GM12878 (cell line): ENCODE results near the gene DYNC1I1. TPM values are rescaled to one million over a fixed set of nuclear protein-coding genes. Genes with fewer than 3 reads are reported as not detected.

Experiments
- ATAC-seq: fragments of 200-7000 bp; cut with Tn5 transposase; 3 replicates; pipeline ENCODE4 v1.9.1; 2020; ENCODE audit warnings: mild to moderate bottlenecking, moderate library complexity
- BruUV-seq: library from RNA; stranded (reverse); fragments of 400-500 nt; replicated peaks from 2 replicates; lab custom pipeline; 2021; lab: Mats Ljungman, UMichigan
- CTCF ChIA-PET: fragments of 300-600 bp; sonication (Branson Sonifier 250); formaldehyde crosslinking; extraction: SDS; loops from one replicate; lab custom pipeline; 2021; ENCODE audit warnings: inconsistent platforms; lab: Yijun Ruan, JAX
- POLR2A ChIA-PET: fragments of 350-600 bp; formaldehyde crosslinking; extraction: SDS; loops from one replicate; lab custom pipeline; 2021; ENCODE audit warnings: inconsistent platforms; lab: Charles Lee
- RAD21 ChIA-PET: fragments of 300-600 bp; sonication (Branson Sonifier 250); formaldehyde crosslinking; loops from one replicate; lab custom pipeline; 2023; ENCODE audit warnings: antibody characterized with exemption; ENCODE audit not compliant: unreplicated experiment; lab: Charles Lee
- SMC1A ChIA-PET: fragments of 300-600 bp; sonication (Branson Sonifier 250); formaldehyde crosslinking; loops from one replicate; lab custom pipeline; 2023; ENCODE audit not compliant: unreplicated experiment, uncharacterized antibody; lab: Charles Lee
- DNase-seq: peaks from one replicate; pipeline ENCODE4 v3.0.0-alpha.2; 2011; ENCODE audit warnings: low read depth, low spot score
- FAIRE-seq: peaks from 3 replicates; lab custom pipeline; 2011; peaks lifted over from hg19 to GRCh38; lab: Jason Lieb, UNC
- H2AFZ ChIP-seq: 2 replicates; pipeline ENCODE4 v1.6.0; 2011; ENCODE audit warnings: low read depth, low read length, control low read depth; ENCODE audit not compliant: control insufficient read depth
- H3K27ac ChIP-seq: 2 replicates; pipeline ENCODE4 v1.5.1; 2011; ENCODE audit warnings: control low read depth; ENCODE audit not compliant: control insufficient read depth, insufficient read depth
- H3K27me3 ChIP-seq, 2 experiments: replicated peaks in 1 of 2; 2 replicates each; pipeline versions ENCODE4 v1.6.0 to v1.6.1; 2011; ENCODE audit warnings: low read length in 1 of 2; ENCODE audit not compliant: control insufficient read depth in 2 of 2, insufficient read depth in 2 of 2
- H3K36me3 ChIP-seq, 2 experiments: 2 replicates each; pipeline ENCODE4 v1.5.1; 2011; ENCODE audit warnings: low read length in 1 of 2; ENCODE audit not compliant: control insufficient read depth in 2 of 2, insufficient read depth in 2 of 2
- H3K4me1 ChIP-seq: 2 replicates; pipeline ENCODE4 v1.6.1; 2011; ENCODE audit warnings: mild to moderate bottlenecking, low read length, moderate library complexity, mixed read lengths; ENCODE audit not compliant: control insufficient read depth, insufficient read depth
- H3K4me2 ChIP-seq: 2 replicates; pipeline ENCODE4 v1.6.0; 2011; ENCODE audit warnings: control low read depth; ENCODE audit not compliant: control insufficient read depth, insufficient read depth
- H3K4me3 ChIP-seq: fragments of 200-600 bp; sonication (generic); 2 replicates; pipeline ENCODE4 v1.5.1; 2016
- H3K79me2 ChIP-seq: 2 replicates; pipeline ENCODE4 v1.6.0; 2011; ENCODE audit warnings: low read length; ENCODE audit not compliant: control insufficient read depth, insufficient read depth
- H3K9ac ChIP-seq: 2 replicates; pipeline ENCODE4 v1.8.0; 2011; ENCODE audit warnings: low read length, control low read depth, mixed read lengths; ENCODE audit not compliant: control insufficient read depth, insufficient read depth
- H3K9me3 ChIP-seq: replicated peaks from 3 replicates; pipeline ENCODE4 v1.5.1; 2011; ENCODE audit warnings: mild to moderate bottlenecking, low read length; ENCODE audit not compliant: control insufficient read depth, insufficient read depth
- H4K20me1 ChIP-seq: 2 replicates; pipeline ENCODE4 v1.6.0; 2011; ENCODE audit not compliant: control insufficient read depth, insufficient read depth
- CHD4 ChIP-seq: fragments of 200-600 bp; sonication (generic); IDR thresholded peaks from 2 replicates; pipeline ENCODE4 v1.6.1; 2016; ENCODE audit warnings: mild to moderate bottlenecking
- CREM ChIP-seq: IDR thresholded peaks from 2 replicates; pipeline ENCODE4 v1.6.1; 2014; ENCODE audit warnings: antibody characterized with exemption, low read depth
- FOS ChIP-seq: IDR thresholded peaks from 3 replicates; pipeline ENCODE4 v1.6.1; 2011; ENCODE audit warnings: borderline replicate concordance; ENCODE audit not compliant: insufficient read length; ENCODE audit errors: extremely low read depth
- IKZF2 ChIP-seq, 2 experiments: fragments of 450-650 bp; IDR thresholded peaks; 2 replicates each; pipeline ENCODE4 v1.6.1; 2017; ENCODE audit warnings: mild to moderate bottlenecking in 2 of 2, moderate library complexity in 2 of 2
- KLF5 ChIP-seq: fragments of 450-650 bp; IDR thresholded peaks from 2 replicates; pipeline ENCODE4 v1.6.1; 2014; ENCODE audit warnings: mild to moderate bottlenecking; ENCODE audit not compliant: partially characterized antibody
- MEF2A ChIP-seq: IDR thresholded peaks from 2 replicates; pipeline ENCODE4 v1.6.1; 2011; ENCODE audit warnings: low read depth, mild to moderate bottlenecking, low read length, moderate library complexity; ENCODE audit not compliant: insufficient read depth
- MTA2 ChIP-seq: fragments of 450-650 bp; IDR thresholded peaks from 2 replicates; pipeline ENCODE4 v1.6.1; 2016; ENCODE audit warnings: low read depth, mild to moderate bottlenecking, moderate library complexity
- NBN ChIP-seq: fragments of 450-650 bp; IDR thresholded peaks from 2 replicates; pipeline ENCODE4 v1.6.1; 2016
- NR2C1 ChIP-seq: fragments of 450-650 bp; IDR thresholded peaks from 2 replicates; pipeline ENCODE4 v1.6.1; 2017; ENCODE audit warnings: antibody characterized with exemption, mild to moderate bottlenecking, moderate library complexity
- NR2C2 ChIP-seq: IDR thresholded peaks from 2 replicates; pipeline ENCODE4 v1.6.1; 2011; ENCODE audit warnings: borderline replicate concordance, low read depth; ENCODE audit not compliant: control insufficient read depth, insufficient read length
- POU2F2 ChIP-seq: IDR thresholded peaks from 3 replicates; pipeline ENCODE4 v1.6.1; 2011; ENCODE audit warnings: low read depth, mild to moderate bottlenecking, low read length, borderline replicate concordance
- RUNX3 ChIP-seq: IDR thresholded peaks from 2 replicates; pipeline ENCODE4 v1.6.1; 2012; ENCODE audit warnings: low read length, inconsistent platforms
- SREBF1 ChIP-seq: IDR thresholded peaks from 2 replicates; pipeline ENCODE4 v1.6.1; 2012; ENCODE audit warnings: mild to moderate bottlenecking, low read length
- WRNIP1 ChIP-seq: IDR thresholded peaks from 2 replicates; pipeline ENCODE4 v1.6.1; 2011; ENCODE audit warnings: low read depth, low read length, improper control_type of control experiment, borderline replicate concordance
- ZNF217 ChIP-seq: fragments of 450-650 bp; IDR thresholded peaks from 2 replicates; pipeline ENCODE4 v1.6.1; 2017; ENCODE audit warnings: antibody characterized with exemption, mild to moderate bottlenecking
- ZNF274 ChIP-seq: IDR thresholded peaks from one replicate; pipeline ENCODE4 v1.8.0; 2011; ENCODE audit not compliant: insufficient read length, insufficient read depth
- ZNF384 ChIP-seq: IDR thresholded peaks from 2 replicates; pipeline ENCODE4 v1.6.1; 2012; ENCODE audit warnings: low read depth, mild to moderate bottlenecking, low read length, improper control_type of control experiment, borderline replicate concordance
- WGBS: methylation state at CpG from one replicate; pipeline ENCODE4 v1.1.6; 2016; ENCODE audit warnings: low lambda C conversion rate; ENCODE audit not compliant: insufficient replicate concordance, insufficient coverage; ENCODE audit errors: missing lambda C conversion rate; 5-methylcytosine and 5-hydroxymethylcytosine counted together
- in situ Hi-C: fragments of 300-500 bp; cut with MboI; formaldehyde crosslinking; loops from 9 replicates; pipeline ENCODE4 v1.14.3; 2018; ENCODE audit warnings: mixed read lengths
- intact Hi-C: fragments of 100-400 bp; cut with micrococcal nuclease; formaldehyde crosslinking; loops from one replicate; pipeline ENCODE4 v1.14.2; 2022; ENCODE audit not compliant: unreplicated experiment
- polyA plus RNA-seq, 11 experiments: library from polyadenylated mRNA; depleted of rRNA in 4 of 11; unstranded in 6 of 11; stranded (reverse) in 5 of 11; fragments of >200 nt; fragmentation: Nextera tagmentation in 4 of 11; fragmentation: Illumina TruSeq in 1 of 11; extraction: Ambion mirVana in 4 of 11; extraction: Trizol in 1 of 11; gene quantifications; 1 replicate in 1 of 11; 2 replicates in 10 of 11; pipeline versions ENCODE4 v1.2.1 to v1.2.3, GENCODE V29; 2011 to 2016; ENCODE audit warnings: inconsistent platforms in 2 of 11, missing spikeins in 2 of 11, low read depth in 1 of 11
- total RNA-seq, 4 experiments: library from RNA; depleted of rRNA in 3 of 4; stranded (reverse); fragments of >200 nt in 3 of 4; fragmentation: Illumina TruSeq in 1 of 4; extraction: Trizol in 1 of 4; gene quantifications; 2 replicates each; pipeline versions ENCODE4 v1.2.1 to v1.2.3, GENCODE V29; 2013 to 2021
- TF ChIP-seq, protein P1 (sequence below): IDR thresholded peaks from 2 replicates; pipeline ENCODE4 v1.6.1; 2012; ENCODE audit warnings: low read length, inconsistent platforms
- TF ChIP-seq, protein P2 (sequence below): fragments of 450-650 bp; IDR thresholded peaks from 2 replicates; pipeline ENCODE4 v1.6.1; 2017; ENCODE audit warnings: borderline replicate concordance
- TF ChIP-seq, protein P3 (sequence below): IDR thresholded peaks from 2 replicates; pipeline ENCODE4 v1.6.1; 2011; ENCODE audit warnings: low read depth, mild to moderate bottlenecking, low read length, moderate library complexity, borderline replicate concordance; ENCODE audit errors: extremely low read depth

The DYNC1I1 gene
- total and polyA plus RNA-seq, 10 of the 15 experiments (the other 5 are each of a cell fraction or from before 2014, with no cell fraction given) = 0.05 to 0.91 (median 0.14) TPM; not detected in 3

DNA sequence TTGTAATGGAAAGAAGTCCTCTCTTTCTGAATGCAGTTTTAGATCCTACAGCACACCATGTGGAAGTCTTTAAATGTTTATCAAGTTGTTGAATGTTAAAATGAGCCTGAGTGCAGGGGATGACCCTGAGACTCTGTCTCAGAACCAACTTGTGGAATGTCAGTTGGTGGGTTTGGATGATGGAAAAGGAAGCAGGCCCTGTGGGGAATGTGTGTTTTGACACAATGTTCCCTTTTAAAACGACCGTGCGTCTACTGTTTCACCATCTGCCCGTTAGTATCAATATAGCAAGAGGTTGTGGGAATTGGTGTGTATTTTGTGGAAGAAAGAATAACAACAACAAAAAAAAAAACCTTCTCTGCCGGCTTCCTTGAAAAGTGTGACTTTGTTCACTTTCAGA lies 8.3 kb downstream of the DYNC1I1 start:
- Histone ChIP-seq H3K27me3 (no peaks in the 10 kb centered on the region), H3K27ac (no peak overlapping the region), H3K4me1 (no peaks in the 10 kb centered on the region), H4K20me1 (no peaks in the 10 kb centered on the region), H3K4me3 (no peak overlapping the region), H3K4me2 (no peak overlapping the region), H2AFZ (no peak overlapping the region), H3K9ac (no peak overlapping the region), H3K36me3 (no peaks in the 10 kb centered on the region), H3K9me3 (no peaks in the 10 kb centered on the region), H3K79me2 (no peaks in the 10 kb centered on the region)
- intact Hi-C loops (no loop called here), in situ Hi-C loops (no loop called here)
- ChIA-PET RAD21 (interaction anchor here (1.1 kb wide), 1 partner anchor 46 kb away, joined by 3 read pairs; no protein-coding TSS in a partner anchor), SMC1A (no interaction called here), CTCF (no interaction called here), POLR2A (no interaction called here)
- ATAC-seq = no peak
- no TSS peak for BruUV-seq
- no peak for FAIRE-seq
- 58% methylated on average over 5 of the region's 5 CpGs for WGBS
- TF ChIP-seq, protein P1, sequence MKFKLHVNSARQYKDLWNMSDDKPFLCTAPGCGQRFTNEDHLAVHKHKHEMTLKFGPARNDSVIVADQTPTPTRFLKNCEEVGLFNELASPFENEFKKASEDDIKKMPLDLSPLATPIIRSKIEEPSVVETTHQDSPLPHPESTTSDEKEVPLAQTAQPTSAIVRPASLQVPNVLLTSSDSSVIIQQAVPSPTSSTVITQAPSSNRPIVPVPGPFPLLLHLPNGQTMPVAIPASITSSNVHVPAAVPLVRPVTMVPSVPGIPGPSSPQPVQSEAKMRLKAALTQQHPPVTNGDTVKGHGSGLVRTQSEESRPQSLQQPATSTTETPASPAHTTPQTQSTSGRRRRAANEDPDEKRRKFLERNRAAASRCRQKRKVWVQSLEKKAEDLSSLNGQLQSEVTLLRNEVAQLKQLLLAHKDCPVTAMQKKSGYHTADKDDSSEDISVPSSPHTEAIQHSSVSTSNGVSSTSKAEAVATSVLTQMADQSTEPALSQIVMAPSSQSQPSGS = no peak
- no peak for TF ChIP-seq MTA2
- TF ChIP-seq KLF5 = no peak
- TF ChIP-seq SREBF1 = no peak
- TF ChIP-seq CHD4 = no peak
- no peak for TF ChIP-seq RUNX3
- no peak for TF ChIP-seq POU2F2
- TF ChIP-seq, protein P2, sequence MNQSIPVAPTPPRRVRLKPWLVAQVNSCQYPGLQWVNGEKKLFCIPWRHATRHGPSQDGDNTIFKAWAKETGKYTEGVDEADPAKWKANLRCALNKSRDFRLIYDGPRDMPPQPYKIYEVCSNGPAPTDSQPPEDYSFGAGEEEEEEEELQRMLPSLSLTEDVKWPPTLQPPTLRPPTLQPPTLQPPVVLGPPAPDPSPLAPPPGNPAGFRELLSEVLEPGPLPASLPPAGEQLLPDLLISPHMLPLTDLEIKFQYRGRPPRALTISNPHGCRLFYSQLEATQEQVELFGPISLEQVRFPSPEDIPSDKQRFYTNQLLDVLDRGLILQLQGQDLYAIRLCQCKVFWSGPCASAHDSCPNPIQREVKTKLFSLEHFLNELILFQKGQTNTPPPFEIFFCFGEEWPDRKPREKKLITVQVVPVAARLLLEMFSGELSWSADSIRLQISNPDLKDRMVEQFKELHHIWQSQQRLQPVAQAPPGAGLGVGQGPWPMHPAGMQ = no peak
- TF ChIP-seq NR2C1 = no peak
- no peak for TF ChIP-seq ZNF217
- no peak for TF ChIP-seq NR2C2
- no peak for TF ChIP-seq NBN
- no peak for TF ChIP-seq FOS
- no peak for TF ChIP-seq CREM
- TF ChIP-seq, protein P3, sequence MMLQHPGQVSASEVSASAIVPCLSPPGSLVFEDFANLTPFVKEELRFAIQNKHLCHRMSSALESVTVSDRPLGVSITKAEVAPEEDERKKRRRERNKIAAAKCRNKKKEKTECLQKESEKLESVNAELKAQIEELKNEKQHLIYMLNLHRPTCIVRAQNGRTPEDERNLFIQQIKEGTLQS = no peak
- TF ChIP-seq IKZF2 (IDR thresholded peaks at IDR 0.05) = no peak
- TF ChIP-seq WRNIP1 = no peak
- TF ChIP-seq ZNF274 = no peak
- TF ChIP-seq ZNF384 = no peak
- no peak for TF ChIP-seq MEF2A
- no peak for DNase-seq
